Tibial nerve (tissue), 4 donors: ENCODE measurements around the gene HYDIN. TPM values are rescaled to one million over a fixed set of nuclear protein-coding genes. Genes with fewer than 3 reads are reported as not detected.
"Not testable (repeated sequence)": the region's sequence is repeated elsewhere in the genome, so short reads cannot be mapped to it uniquely, and the experiment has no call there.

Experiments used
- DNase-seq, 2 donors: peaks; one replicate each; pipeline ENCODE4 v3.0.0-alpha.2; 2019; ENCODE audit warnings: low spot score in 2 of 2
- H3K27ac ChIP-seq, 4 donors: fragments of 200-600 bp; sonication (generic) in 3 of 4; one replicate each; pipeline ENCODE4 v1.5.1; 2017 to 2019; ENCODE audit warnings: mild to moderate bottlenecking in 1 of 4
- H3K27me3 ChIP-seq, 2 donors: fragments of 200-600 bp; sonication (generic) in 1 of 2; one replicate each; pipeline versions ENCODE4 v1.5.1 to v1.6.0; 2017 to 2019
- H3K36me3 ChIP-seq, 3 donors: fragments of 200-600 bp; sonication (generic); one replicate each; pipeline ENCODE4 v1.5.1; 2018 to 2019
- H3K4me1 ChIP-seq, 4 donors: fragments of 200-600 bp; sonication (generic) in 3 of 4; one replicate each; pipeline ENCODE4 v1.5.1; 2017 to 2019
- H3K4me3 ChIP-seq, 4 donors: fragments of 200-600 bp; sonication (generic) in 3 of 4; one replicate each; pipeline ENCODE4 v1.5.1; 2017 to 2019; ENCODE audit warnings: mild to moderate bottlenecking in 1 of 4, moderate library complexity in 1 of 4
- H3K9me3 ChIP-seq, 4 donors: fragments of 200-600 bp; sonication (generic) in 3 of 4; one replicate each; pipeline ENCODE4 v1.5.1; 2017 to 2019
- CTCF ChIP-seq, 5 experiments: fragments of 200-600 bp in 3 of 5; fragments of 450-650 bp in 2 of 5; sonication (generic) in 3 of 5; IDR thresholded peaks; one replicate each; pipeline ENCODE4 v1.5.1; 2016 to 2019; ENCODE audit warnings: antibody characterized with exemption in 5 of 5, mild to moderate bottlenecking in 3 of 5, moderate library complexity in 2 of 5
- EP300 ChIP-seq, 2 donors: sonication (generic); formaldehyde crosslinking; IDR thresholded peaks; one replicate each; pipeline ENCODE4 v1.6.1; 2017; ENCODE audit warnings: antibody characterized with exemption in 2 of 2, mild to moderate bottlenecking in 1 of 2
- POLR2A ChIP-seq, 2 donors: fragments of 450-650 bp; IDR thresholded peaks; one replicate each; pipeline ENCODE4 v1.6.1; 2017; ENCODE audit warnings: antibody characterized with exemption in 2 of 2, mild to moderate bottlenecking in 2 of 2, moderate library complexity in 2 of 2
- WGBS, 2 donors: methylation state at CpG; one replicate each; pipeline ENCODE4 v1.1.5; 2018; 5-methylcytosine and 5-hydroxymethylcytosine counted together
- total RNA-seq, 4 donors: library from RNA; depleted of rRNA; stranded (reverse); fragments of >200 nt; gene quantifications; one replicate each; pipeline ENCODE4 v1.1.0, GENCODE V29; 2016

Gene HYDIN
- total RNA-seq, 4 donors from 2014 or later, result 0.21 to 3.1 (median 0.91) TPM

GRCh38 chr16:71192387-71192786 lies 38.1 kb downstream of the HYDIN start:
- Histone ChIP-seq H3K4me3 (no peak overlapping the region), H3K27ac (no peak overlapping the region), H3K9me3 (no peaks in the 10 kb centered on the region), H3K4me1 (no peaks in the 10 kb centered on the region), H3K27me3 (no peaks in the 10 kb centered on the region), H3K36me3 (no peaks in the 10 kb centered on the region)
- DNase-seq, result no peak
- 83 to 85% methylated on average over 5 of the region's 5 CpGs for WGBS, 2 donors
- no peak for TF ChIP-seq POLR2A (IDR thresholded peaks at IDR 0.05)
- TF ChIP-seq CTCF (IDR thresholded peaks at IDR 0.05), result no peak
- TF ChIP-seq EP300 (IDR thresholded peaks at IDR 0.05), result no peak

- no peaks in the 10 kb centered on the region for H3K36me3 ChIP-seq
- no peak overlapping the region for H3K4me3 ChIP-seq
- no peaks in the 10 kb centered on the region for H3K27me3 ChIP-seq
- DNase-seq, result no peak
- 88% methylated on average over 9 of the region's 9 CpGs for WGBS, 2 donors
- H3K27ac ChIP-seq, result no peak overlapping the region
- TF ChIP-seq POLR2A (IDR thresholded peaks at IDR 0.05), result no peak
- no peak for TF ChIP-seq EP300 (IDR thresholded peaks at IDR 0.05)
- TF ChIP-seq CTCF (IDR thresholded peaks at IDR 0.05), result no peak
- no peaks in the 10 kb centered on the region for H3K9me3 ChIP-seq
- no peaks in the 10 kb centered on the region for H3K4me1 ChIP-seq
These were observed 41.4 kb downstream of the HYDIN start for GRCh38 chr16:71188956-71189712.

GRCh38 chr16:71185347-71185746 lies 45.2 kb downstream of the HYDIN start:
- Histone ChIP-seq H3K9me3 (no peaks in the 10 kb centered on the region), H3K36me3 (no peaks in the 10 kb centered on the region), H3K4me1 (no peaks in the 10 kb centered on the region), H3K27ac (no peak overlapping the region), H3K27me3 (no peaks in the 10 kb centered on the region), H3K4me3 (no peak overlapping the region)
- WGBS, 2 donors, result 16% methylated on average over 1 of the region's 1 CpG
- no peak for DNase-seq
- TF ChIP-seq POLR2A (IDR thresholded peaks at IDR 0.05) (no peak), EP300 (IDR thresholded peaks at IDR 0.05) (no peak), CTCF (IDR thresholded peaks at IDR 0.05) (no peak)

- H3K27ac ChIP-seq, result no peak overlapping the region
- no peaks in the 10 kb centered on the region for H3K4me1 ChIP-seq
- no peaks in the 10 kb centered on the region for H3K36me3 ChIP-seq
- H3K4me3 ChIP-seq, result no peak overlapping the region
- no peak for DNase-seq
- no peaks in the 10 kb centered on the region for H3K9me3 ChIP-seq
- TF ChIP-seq EP300 (IDR thresholded peaks at IDR 0.05) (no peak), CTCF (IDR thresholded peaks at IDR 0.05) (no peak), POLR2A (IDR thresholded peaks at IDR 0.05) (no peak)
- no peaks in the 10 kb centered on the region for H3K27me3 ChIP-seq
- 91 to 95% methylated on average over 3 of the region's 3 CpGs for WGBS, 2 donors
These were observed 51.0 kb downstream of the HYDIN start for GRCh38 chr16:71179569-71179968.

GRCh38 chr16:71172481-71173207 lies 57.9 kb downstream of the HYDIN start:
- no peaks in the 10 kb centered on the region for H3K9me3 ChIP-seq
- no peak for TF ChIP-seq EP300 (IDR thresholded peaks at IDR 0.05)
- no peak for TF ChIP-seq POLR2A (IDR thresholded peaks at IDR 0.05)
- TF ChIP-seq CTCF (IDR thresholded peaks at IDR 0.05), result no peak
- H3K27me3 ChIP-seq, result no peaks in the 10 kb centered on the region
- H3K27ac ChIP-seq, result no peak overlapping the region
- no peak for DNase-seq
- no peaks in the 10 kb centered on the region for H3K36me3 ChIP-seq
- 55 to 59% methylated on average over 6 of the region's 6 CpGs for WGBS, 2 donors
- no peaks in the 10 kb centered on the region for H3K4me1 ChIP-seq
- H3K4me3 ChIP-seq, result no peak overlapping the region

GRCh38 chr16:71161007-71161406 lies 69.5 kb downstream of the HYDIN start:
- H3K4me1 ChIP-seq, H3K27me3 ChIP-seq, H3K36me3 ChIP-seq, DNase-seq, H3K4me3 ChIP-seq, H3K27ac ChIP-seq, H3K9me3 ChIP-seq: not testable (repeated sequence)
- WGBS, 2 donors, result 82% methylated on average over 2 of the region's 8 CpGs; no CpG with 5 or more reads in 1 of the 2 donors

- not testable (repeated sequence) for DNase-seq, H3K27me3 ChIP-seq, H3K9me3 ChIP-seq, H3K4me1 ChIP-seq, H3K27ac ChIP-seq, H3K4me3 ChIP-seq, H3K36me3 ChIP-seq
- 68 to 70% methylated on average over 2 of the region's 2 CpGs for WGBS, 2 donors
These were observed 73.2 kb downstream of the HYDIN start for GRCh38 chr16:71157278-71157677.

- not testable (repeated sequence) for H3K27me3 ChIP-seq, H3K4me1 ChIP-seq, H3K4me3 ChIP-seq, DNase-seq, H3K27ac ChIP-seq, H3K36me3 ChIP-seq, H3K9me3 ChIP-seq
- no CpG with 5 or more reads among the region's 6 CpGs for WGBS, 2 donors
These were observed 77.2 kb downstream of the HYDIN start for GRCh38 chr16:71153329-71153728.
